Activated naive CD4-positive, alpha-beta T cell (primary cell): ENCODE results near the gene RGS3.

Source experiments
- DNase-seq, 4 experiments: peaks; one replicate each; lab custom pipeline; 2025; lab: John Stamatoyannopoulos, UW

Gene RGS3

DNA sequence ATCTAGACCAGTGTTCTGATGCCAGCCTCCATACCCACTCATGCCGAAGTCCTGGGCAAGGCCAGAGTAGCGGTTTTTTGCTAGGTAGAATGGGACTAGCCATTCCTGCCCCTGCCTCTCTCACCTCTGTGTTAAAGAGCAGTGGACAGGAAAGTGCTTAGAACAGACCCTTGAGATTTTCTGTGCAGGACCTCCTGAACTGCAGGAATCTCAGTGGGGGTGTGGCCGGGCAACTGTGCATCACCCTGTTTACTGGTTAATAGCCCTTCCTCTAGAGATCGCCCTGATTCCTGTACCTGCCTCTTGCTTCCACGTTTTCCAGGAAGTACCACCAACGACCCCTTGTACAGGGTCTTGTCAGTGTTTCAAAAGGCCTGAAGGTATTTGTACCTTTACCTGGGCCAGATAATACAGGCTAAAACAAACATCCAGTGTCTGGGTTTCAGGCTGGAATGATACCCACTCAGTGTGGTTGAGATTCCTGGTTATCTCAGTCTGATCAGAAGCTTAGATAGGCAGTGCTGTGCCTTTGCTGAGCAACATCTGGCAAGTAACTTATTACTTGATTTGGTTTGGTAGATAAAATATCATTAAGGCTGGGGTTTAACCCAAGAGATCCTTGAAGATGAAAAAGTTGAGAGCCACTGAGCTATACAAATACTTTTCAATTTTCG lies 65.9 kb downstream of the RGS3 start:
- no peak for DNase-seq

GRCh38 chr9:113530022-113530635 lies 66.6 kb downstream of the RGS3 start:
- no peak for DNase-seq

- no peak for DNase-seq
Measured at GRCh38 chr9:113530942-113531341, 67.4 kb downstream of the RGS3 start.

GRCh38 chr9:113531919-113532808 lies 68.6 kb downstream of the RGS3 start:
- DNase-seq = no peak

DNA sequence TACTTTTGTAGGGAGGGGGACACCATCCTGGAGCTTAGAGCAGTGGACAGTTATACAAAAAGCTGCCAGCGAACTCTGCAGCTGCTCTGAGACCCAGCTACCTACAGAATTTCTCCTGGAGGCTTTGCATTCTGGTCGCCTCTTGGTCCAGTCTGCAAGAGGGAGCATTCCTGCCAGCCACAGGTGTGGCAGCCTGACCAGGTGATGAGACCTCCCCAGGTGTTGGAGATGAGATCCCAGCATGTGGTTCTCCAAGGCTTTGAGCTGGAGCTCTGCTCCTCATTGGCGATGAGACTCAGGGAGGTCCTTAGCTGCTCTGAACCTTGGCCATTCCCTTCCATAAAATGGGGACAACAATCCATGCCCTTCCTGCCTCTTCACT lies 69.3 kb downstream of the RGS3 start:
- DNase-seq = no peak

DNA sequence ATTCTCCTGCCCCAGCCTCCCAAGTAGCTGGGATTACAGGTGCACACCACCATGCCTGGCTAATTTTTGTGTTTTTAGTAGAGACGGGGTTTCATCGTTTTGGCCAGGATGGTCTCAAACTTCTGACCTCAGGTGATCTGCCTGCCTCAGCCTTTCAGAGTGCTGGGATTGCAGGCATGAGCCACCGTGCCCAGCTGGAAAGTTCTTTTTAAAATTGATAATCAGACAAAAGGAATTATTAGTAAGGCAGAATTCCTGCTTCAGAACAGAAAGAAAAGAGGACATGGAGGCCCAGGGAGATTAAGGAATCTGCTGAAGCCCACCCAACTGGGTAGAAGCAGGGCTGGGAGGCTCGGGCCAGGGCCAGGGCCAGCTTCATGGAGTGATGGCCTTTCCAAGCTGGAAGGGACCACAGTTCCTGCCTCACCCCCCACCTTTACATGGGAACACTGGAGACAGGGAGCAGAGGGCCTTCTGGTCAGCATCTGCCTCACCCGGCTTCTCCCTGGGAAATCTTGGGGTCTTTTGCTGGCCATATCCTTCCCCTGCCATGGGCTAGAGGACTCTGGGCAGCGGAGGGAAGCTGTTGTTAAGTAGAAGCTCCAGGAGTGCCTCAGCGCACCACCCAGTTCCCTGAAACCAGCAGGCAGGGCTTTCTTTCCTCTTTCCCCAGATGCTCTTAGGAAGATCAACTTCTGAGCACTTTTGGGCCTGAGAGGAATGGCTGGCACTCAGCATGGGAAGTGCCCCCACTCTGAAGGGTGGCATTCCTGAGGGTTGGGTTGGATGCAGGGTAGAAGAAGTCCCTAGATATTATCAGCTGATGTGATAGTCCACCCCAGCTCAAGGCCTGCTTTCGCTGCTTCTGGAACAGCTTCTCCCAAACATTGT lies 70.1 kb downstream of the RGS3 start:
- DNase-seq = no peak

DNA sequence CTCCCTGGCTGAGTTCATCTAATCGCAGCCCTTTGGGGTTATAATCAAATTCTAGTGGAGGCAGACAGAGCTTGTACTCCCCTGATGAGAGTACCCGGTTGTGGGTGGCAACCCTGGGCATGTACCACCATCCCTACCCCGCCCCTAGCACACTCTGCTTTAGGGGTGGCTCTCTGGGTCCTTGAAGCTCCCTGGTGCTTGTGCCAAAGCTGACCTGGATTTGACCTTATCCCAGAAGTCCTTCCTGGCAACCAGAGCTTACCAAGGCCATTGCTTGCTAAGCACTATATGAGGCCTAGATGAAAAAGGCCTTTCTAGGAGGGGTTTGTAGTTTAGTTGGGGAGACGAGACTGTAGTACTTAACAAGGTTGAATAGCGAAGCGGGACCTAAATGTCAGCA lies 72.2 kb downstream of the RGS3 start:
- no peak for DNase-seq

GRCh38 chr9:113536166-113536482 lies 72.6 kb downstream of the RGS3 start:
- no peak for DNase-seq

DNA sequence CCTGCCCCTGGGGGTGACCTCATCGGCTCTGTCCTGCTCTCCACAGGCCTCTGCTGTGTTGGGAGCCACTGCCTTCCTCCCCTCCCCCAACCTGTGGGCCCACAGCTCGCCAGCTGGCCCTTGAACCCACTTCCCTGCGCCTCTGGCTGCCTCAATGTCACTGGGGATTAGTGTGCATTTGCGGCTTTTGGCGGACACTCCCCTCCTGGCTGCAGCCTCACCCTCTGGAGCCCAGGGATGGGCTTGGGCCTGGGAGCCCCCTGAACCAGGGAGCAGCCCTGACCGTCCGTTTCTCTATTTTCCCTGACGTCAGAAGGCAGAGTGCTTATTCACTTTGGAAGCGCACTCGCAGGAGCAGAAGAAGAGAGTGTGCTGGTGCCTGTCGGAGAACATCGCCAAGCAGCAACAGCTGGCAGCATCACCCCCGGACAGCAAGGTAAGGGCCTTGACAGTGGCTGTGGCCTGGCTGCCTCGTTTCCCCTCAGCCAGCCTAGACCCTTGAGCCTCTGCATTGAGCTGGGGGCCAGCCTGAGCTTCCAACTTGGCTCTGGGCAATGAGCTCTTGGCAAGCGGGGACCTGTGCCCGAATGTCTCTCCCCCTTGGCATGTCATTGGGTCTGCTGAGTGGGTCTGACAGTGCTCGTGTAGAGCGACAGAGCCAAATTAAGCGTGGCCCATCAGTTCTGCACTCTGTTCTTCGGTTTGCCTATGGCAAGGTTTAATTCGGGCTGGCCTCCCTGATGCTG lies 73.1 kb downstream of the RGS3 start:
- DNase-seq = no peak

- no peak for DNase-seq
Measured at GRCh38 chr9:113537229-113537810, 73.8 kb downstream of the RGS3 start.

DNA sequence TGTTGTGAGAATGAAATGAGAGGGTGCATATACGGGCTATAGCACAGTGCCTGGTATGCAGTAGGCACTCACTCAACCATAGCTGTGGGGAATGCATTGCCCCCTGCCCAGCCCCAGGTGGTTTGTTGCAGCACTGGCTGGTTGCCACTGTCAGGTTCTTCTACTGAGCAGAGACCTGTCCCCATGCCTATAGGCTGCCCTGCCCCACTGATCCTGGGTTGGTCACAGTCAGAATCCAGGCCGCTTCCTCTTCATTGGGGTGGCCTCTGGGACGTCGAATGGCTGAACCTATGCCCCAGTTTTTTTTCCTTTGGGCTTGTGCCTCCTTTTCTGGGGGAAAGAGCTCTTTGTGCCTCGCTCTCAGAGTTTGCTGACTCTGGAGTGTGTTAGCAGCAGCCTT lies 74.6 kb downstream of the RGS3 start:
- DNase-seq = no peak

DNA sequence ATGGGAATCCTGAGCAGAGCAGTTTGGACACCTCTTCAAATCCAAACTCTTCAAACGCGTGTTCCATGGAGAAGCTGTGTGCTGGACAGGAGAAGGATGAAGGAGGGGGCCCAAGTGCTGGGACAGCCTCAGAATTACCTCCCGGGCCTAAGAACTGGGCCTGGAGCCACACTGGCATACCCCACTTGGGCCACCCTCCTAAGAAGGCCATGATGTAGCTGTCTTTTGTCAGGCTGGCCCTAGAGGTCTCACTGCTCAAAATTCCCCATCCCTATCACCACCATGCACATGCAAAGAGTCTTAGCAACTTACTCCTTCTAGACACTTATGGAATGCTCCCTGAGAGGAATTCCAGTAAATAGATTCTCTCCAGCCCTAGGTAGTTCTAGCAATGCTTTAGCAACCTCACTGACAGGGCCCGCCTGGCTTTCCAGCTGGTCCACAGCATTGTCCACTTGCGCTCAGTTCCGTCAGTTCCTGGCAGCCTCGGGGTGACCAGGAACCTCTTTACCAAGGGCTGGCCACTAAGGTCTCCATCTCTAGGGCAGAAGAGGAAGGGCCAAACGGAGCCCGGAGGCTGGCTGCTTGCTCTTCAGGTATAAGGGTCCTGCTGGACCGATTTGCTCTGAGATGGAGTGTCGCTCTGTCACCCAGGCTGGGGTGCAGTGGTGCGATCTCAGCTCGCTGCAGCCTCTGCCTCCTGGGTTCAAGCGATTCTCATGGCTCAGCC lies 75.3 kb downstream of the RGS3 start:
- DNase-seq = no peak

GRCh38 chr9:113540466-113540865 lies 76.9 kb downstream of the RGS3 start:
- no peak for DNase-seq

- no peak for DNase-seq
Measured at GRCh38 chr9:113541019-113541900, 77.7 kb downstream of the RGS3 start.

DNA sequence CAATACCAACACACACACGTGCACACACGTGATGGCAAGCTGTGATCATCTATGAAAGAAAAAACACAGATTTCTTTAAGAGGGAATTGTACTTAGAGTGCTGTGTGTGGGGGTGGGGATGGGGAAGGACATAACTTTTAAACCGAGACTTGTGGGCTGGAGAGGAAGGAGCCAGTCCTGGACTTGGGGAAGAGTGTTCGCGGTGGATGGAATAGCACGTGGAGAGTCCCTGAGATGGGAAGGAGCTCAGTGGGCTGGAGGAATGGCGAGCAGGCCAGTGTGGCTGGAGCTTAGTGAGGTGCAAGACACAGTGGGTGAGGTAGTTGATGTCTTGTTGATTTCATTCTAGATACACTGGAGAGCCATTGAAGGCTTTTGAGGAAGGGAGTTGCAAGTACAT lies 78.5 kb downstream of the RGS3 start:
- DNase-seq = no peak

DNA sequence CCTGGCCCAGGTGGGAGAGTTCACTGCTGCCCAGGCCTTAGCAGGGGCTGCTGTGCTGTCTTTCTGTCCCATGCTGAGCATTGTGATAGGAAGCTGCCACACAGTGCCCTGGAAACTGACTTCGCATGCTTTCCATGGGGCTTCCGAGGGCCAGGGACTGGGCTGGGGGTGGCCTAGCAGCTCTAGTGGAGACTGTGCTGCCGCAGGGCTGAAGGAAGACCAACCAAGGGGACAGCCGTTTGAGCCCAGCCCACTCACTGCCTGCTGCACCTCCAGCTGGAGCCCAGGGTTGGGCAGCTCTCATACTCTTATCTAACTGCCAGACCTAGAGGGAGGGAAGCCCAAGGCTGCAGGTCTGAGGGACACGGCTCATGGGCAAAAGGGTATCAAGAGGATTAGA lies 79.2 kb downstream of the RGS3 start:
- DNase-seq = no peak

- DNase-seq = no peak
Measured at GRCh38 chr9:113543296-113543981, 79.9 kb downstream of the RGS3 start.

- DNase-seq = no peak
Measured at GRCh38 chr9:113543982-113544303, 80.4 kb downstream of the RGS3 start.

DNA sequence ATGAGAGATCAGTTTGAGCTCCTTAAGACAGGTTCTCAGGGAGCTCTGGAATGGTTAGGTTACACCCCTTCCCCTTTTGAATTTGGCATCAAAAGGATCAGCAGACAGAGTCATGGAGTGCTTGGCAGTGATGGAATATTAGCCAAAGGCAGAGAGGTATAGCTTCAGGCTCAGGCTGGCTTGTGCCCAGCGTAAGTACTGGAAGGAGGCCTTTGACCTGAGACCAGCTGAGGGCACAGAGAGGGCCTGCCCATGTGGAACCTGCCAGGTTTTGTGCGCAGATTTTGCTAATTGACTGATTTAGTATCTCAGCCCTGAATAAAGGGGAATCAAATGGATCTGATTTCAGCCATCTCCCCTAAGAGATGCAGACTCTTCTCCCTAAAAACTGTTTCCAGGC lies 81.5 kb downstream of the RGS3 start:
- no peak for DNase-seq
